OCI-LY7 (cell line): ENCODE data around the gene MBTPS1.

Experiments
- CTCF ChIP-seq: fragments of 200-600 bp; sonication (generic); conservative IDR thresholded peaks from 2 replicates; pipeline ENCODE4 v1.5.1; 2014; ENCODE audit warnings: mild to moderate bottlenecking, antibody characterized with exemption, low read length, moderate library complexity, mixed read lengths
- EZH2phosphoT487 ChIP-seq: fragments of 200-600 bp; sonication (generic); IDR thresholded peaks from 2 replicates; pipeline ENCODE4 v1.6.1; 2018; ENCODE audit warnings: low read depth, borderline replicate concordance, mild to moderate bottlenecking, mixed run types, antibody characterized with exemption, low read length, moderate library complexity, mixed read lengths

DNA sequence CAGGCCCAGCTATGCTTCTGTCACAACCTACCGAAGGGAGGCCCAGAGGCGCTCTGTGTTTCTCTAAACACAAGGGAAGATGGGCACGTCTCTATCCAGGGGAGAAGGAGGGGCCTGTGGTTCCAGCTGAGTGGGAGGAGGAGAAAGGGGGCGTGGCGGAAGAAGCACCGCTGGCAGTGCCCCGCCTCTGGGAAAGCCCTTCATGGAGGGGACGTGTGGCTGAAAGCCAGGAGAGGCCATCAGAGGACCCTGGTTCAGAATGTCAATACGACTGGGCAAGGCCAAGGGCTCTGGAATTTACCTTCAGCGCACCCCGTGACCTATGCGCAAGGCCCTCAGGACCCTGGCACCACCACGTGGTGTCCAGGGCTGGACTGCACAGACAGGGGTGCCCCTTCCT lies 61.8 kb downstream of the MBTPS1 start:
- no peak for TF ChIP-seq CTCF
- no peak for TF ChIP-seq EZH2phosphoT487
